OCI-LY7 (cell line): Measurements from ENCODE around the gene WNT7B.

Experiments used
- CTCF ChIP-seq: fragments of 200-600 bp; sonication (generic); conservative IDR thresholded peaks from 2 replicates; pipeline ENCODE4 v1.5.1; 2014; ENCODE audit warnings: mild to moderate bottlenecking, antibody characterized with exemption, low read length, moderate library complexity, mixed read lengths
- EZH2phosphoT487 ChIP-seq: fragments of 200-600 bp; sonication (generic); IDR thresholded peaks from 2 replicates; pipeline ENCODE4 v1.6.1; 2018; ENCODE audit warnings: low read depth, borderline replicate concordance, mild to moderate bottlenecking, mixed run types, antibody characterized with exemption, low read length, moderate library complexity, mixed read lengths

GRCh38 chr22:45892681-45893461, 84.1 kb downstream of the WNT7B start:
- TF ChIP-seq CTCF (no peak), EZH2phosphoT487 (no peak)
